IPS-18c (cell line): Measurements from ENCODE around the gene MAT2A.
"Not testable (repeated sequence)": the region's sequence is repeated elsewhere in the genome, so short reads cannot be mapped to it uniquely, and the experiment has no call there.

ENCODE experiments used
- H3K4me3 ChIP-seq: 2 replicates; pipeline ENCODE4 v1.7.0; 2013; ENCODE audit warnings: low read depth, mild to moderate bottlenecking, low read length, moderate library complexity; ENCODE audit not compliant: insufficient read depth
- H3K9me3 ChIP-seq: one replicate; pipeline ENCODE4 v1.6.1; 2013; ENCODE audit warnings: mild to moderate bottlenecking, low read length, moderate library complexity; ENCODE audit not compliant: control insufficient read depth, insufficient read depth

Gene MAT2A

DNA sequence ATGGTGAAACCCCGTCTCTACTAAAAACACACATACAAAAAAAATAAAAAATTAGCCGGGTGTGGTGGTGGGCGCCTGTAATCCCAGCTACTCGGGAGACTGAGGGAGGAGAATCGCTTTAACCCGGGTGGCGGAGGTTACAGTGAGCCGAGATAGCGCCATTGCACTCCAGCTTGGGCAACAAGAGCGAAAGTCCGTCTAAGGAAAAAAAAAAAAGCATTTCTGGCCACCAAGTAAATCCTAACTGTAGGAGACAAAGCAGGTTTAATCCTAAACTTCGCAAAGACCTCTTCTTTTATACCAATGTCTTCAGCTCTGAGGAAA is 21.4 kb downstream of the MAT2A start:
- not testable (repeated sequence) for H3K9me3 ChIP-seq
- peak overlapping the region; percentile 82 for H3K4me3 ChIP-seq

DNA sequence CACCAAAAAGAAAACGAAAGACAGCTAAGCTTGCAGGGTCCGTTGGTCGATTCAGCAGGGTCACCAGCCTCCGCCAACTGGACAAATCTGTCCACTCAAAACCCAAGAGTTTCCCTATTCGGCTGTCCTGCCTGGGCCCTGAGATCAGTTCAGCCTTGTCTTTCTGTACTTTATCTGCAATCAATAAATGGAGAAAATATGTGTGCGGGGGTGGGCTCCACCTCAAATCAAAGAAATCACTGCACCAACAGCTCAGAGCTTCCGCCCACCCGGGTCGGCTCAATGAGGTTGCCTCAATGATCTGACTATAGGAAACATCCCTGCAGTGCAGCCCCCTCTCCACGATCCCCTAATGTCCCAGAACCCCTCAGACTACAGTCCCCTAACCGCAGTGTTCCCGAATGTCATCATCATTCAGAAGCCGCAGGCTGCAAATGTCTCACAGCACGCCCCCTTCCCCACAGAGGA is 21.9 kb downstream of the MAT2A start:
- peak overlapping the region; percentile 82 for H3K4me3 ChIP-seq

DNA sequence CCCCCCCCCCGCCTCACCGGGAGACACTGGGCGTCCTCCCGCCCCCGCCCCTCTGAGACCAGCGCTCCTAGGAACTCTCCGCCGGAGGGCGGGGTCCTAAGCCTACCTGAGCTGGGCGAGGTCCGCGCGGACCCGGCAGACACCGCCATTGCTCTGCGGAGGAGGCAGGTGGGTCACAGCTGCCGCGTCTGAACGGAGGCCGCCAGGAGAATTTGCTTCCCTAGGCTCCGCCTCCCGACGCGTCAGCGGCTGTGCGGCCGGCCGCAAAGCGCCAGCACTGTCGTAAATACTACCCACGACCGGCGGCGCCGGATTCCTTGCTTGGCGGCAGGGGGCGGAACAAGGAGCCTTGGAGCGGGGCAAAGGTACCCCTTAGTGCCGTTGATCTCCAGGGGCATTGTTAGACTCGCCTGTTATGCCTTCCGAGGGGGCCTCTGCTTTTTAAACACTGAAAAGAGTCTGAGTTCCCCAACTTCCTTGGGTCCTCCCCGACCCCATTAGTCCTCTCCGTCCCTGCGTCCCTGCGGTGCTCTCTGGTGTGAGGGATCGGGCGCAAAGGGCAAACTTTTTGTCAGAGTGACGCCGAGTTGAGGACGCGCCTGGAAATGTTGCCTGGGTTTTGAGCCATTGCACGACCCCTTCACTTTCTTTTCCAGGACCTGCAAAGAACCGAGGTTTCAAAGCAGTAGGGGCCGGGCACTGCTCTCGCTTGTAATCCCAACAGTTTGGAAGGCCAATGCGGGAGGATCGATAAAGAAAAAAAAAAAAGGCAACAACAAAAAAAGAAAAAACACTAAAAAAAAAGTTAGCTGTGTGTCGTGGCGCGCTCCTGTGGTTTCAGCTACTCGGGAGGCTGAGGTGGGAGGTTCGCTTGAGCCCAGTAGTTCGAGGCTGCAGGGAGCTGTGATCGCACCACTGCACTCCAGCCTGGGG is 22.6 kb downstream of the MAT2A start, which contains the start of gene GGCX:
Gene GGCX, minus strand, starts transcription at position 214 of the 933 bp plus-strand sequence. Its CDS starts 65 bp downstream, at position 149.
- H3K4me3 ChIP-seq = peak within 1 kb of the TSS; percentile 82
- no peaks in the 10 kb centered on the region for H3K9me3 ChIP-seq

More for the DNA sequence above, 21.9 kb downstream of the MAT2A start:
- H3K9me3 ChIP-seq = no peaks in the 10 kb centered on the region

DNA sequence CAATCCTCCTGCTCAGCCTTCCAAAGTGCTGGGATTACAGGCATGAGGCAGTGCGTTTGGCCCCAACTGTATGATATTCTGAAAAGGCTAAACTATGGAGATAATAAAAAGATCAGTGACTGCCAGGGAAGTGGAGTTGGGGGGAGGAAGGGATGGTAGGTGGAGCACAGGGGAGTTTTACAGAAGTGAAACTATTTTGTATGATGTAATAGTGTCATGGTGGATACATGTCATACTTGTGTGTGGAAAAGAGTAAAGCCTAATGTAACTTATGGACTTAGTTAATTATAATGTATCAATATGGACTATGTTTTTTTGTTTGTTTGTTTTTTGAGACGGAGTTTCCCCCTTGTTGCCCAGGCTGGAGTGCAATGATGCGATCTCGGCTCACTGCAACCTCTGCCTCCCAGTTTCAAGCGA is 25.2 kb downstream of the MAT2A start:
- Histone ChIP-seq H3K9me3 (no peaks in the 10 kb centered on the region), H3K4me3 (no peak overlapping the region)

DNA sequence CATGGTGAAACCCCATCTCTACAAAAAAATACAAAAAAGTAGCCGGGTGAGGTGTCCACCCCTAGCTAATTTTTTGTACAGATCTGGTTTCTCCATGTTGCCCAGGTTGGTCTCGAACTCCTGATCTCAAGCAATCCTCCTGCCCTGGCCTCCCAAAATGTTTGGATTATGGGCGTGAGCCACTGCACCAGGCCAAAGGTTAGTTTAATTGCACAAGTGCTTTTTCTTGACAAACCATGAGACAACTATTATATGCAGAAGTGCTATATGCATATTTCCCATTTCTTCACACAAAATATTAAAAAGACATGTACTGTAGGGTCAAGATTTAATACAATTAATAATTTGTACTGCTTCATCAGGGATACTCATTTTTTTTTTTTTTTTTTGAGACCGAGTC is 27.3 kb downstream of the MAT2A start:
- Histone ChIP-seq H3K4me3 (no peak overlapping the region), H3K9me3 (no peaks in the 10 kb centered on the region)

DNA sequence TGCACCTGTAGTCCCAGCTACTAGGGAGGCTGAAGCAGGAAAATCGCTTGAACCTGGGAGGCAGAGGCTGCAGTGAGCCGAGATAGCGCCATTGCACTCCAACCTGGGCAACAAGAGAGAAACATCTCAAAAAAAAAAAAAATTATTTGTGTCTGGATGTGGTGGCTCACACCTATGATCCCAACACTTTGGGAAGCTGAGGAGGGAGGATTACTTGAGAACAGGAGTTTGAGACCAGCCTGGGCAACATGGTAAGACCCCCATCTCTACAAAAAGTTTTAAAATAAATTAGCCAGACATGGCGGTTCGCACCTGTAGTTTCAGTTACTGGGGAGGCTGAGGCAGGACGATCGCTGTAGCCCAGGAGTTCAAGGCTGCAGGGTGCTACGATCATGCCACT is 36.8 kb downstream of the MAT2A start:
- Histone ChIP-seq H3K4me3 (no peak overlapping the region), H3K9me3 (no peaks in the 10 kb centered on the region)

DNA sequence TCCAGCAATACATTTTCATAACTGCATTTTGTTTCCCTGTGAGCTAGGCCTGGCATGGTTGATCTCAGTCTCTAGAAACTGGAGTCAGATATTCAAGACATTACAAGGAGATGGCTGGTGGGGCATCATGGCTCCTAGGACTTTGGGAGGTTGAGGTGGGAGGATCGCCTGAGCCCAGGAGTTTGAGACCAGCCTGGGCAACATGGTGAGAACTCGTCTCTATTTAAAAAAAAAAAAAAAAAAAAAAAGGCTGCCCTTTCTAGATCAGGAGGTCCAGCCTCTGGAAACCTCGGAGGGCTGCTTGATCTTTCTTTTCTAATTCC is 38.1 kb downstream of the MAT2A start:
- Histone ChIP-seq H3K9me3 (no peaks in the 10 kb centered on the region), H3K4me3 (no peak overlapping the region)

DNA sequence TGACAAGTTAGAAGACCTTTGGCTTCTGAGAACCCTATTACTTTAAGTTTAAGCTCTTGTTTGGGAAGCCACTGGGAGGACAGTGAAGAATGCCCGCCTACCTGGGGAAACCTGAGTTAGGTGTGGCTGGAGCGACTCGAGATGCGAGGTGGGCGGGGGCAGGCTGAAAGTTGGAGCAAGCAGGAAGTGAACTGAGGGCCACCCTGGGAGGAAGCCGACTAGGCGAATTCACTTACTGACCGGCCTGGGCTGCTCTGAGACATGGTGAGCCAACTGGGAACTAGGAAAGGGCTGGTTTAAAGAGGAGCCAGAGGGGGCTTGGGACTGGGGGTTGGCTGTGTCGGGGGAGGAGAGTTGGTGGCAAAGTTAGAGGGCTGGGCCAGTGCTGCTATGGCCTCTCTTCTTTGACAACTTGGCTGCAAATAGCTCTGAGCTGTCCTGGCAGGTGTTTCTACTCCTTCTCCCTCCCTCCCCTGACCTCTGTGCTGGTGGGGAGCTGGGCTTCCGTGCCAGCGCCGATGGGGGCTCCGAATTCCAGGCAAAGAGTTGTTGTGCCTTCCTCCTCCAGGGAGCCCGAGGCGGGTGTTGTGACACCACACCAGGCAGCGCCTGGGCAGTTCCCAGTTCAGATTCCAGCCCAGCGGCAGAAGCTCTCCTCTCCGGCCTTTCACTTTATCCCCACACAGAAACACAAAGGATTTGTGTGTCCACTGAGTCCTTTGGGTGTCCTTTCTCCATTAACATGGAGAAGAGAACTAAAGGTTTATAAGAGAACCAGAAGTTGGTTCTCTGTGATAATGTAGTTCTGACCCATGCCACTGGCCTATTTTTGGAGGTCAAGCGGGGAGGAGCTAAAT is 38.6 kb downstream of the MAT2A start, which contains the start of gene VAMP8:
Gene VAMP8, plus strand, starts transcription at position 201 of the 857 bp plus-strand sequence. Its CDS starts 61 bp downstream, at position 262.
- H3K4me3 ChIP-seq = peak within 1 kb of the TSS; percentile 43
- H3K9me3 ChIP-seq = no peaks in the 10 kb centered on the region

DNA sequence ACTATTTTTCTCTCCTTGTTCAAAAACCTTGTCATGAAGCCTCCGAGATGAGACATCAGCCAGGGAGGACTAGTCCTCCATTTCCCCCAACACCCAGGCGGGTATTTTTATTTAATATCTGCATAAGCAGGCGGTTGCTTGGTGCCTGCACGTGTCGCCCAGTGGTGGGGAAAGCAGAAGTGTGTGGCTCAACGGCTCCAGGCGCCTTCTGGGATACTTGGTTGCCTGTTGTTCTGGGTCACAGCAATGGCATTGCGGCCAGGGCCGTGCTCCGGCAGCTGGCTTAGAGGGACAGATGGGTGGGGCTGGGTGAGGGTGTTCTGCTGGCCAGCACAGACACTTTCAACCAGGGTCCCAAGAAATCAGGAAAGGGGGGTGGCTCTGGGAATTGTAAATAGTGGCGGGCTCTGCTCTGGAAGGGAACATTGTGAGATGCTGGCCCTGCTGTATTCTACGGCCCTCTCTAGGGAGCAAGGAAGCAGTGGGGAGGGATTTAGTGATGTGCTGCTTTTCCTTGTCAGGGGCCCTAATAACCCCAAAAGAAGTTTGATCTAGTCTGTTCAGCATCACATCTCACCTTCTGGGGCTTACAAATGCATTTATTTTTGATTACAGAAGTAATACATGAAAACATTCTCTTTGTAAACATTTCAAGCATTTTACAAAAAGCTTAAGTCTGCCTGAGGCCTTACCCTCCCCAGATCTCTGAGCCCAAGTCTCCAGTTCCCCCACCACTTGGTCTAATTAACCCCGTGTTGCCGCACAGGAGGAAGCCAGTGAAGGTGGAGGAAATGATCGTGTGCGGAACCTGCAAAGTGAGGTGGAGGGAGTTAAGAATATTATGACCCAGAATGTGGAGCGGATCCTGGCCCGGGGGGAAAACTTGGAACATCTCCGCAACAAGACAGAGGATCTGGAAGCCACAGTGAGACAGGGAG is 39.5 kb downstream of the MAT2A start:
- H3K9me3 ChIP-seq = no peaks in the 10 kb centered on the region
- no peak overlapping the region for H3K4me3 ChIP-seq

DNA sequence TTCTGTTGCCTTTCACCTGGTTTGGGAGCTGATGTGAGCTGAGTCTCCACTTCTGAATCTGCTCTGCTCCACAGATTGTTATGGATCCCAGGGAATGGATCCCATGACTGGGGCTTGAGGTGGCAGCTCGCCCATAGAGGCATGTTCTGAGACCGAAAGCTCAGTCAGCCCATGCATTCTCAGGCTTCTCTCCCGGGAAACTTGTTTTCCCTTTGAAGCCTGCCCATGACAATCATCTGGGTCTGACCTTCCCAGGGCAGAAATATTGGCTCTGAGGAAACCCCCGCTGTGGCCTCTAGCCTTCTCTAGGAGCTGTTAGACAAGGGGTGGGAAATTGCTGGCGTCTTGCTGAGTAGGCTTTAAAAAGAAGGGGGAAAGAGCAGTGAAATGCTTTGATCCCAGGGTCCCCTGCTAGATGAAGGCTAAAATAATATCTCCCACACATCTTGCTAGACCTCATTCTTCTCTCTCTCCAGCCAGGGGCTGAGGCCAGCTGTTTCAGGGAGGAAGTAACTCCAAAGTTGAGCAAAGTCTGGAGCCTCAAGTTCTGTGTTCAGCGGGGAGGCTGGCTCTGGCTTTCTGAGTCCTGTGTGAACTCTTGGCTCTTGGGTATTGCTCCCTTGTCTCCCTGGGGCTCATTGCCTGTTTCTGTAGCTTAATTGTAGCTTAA is 40.4 kb downstream of the MAT2A start:
- no peak overlapping the region for H3K4me3 ChIP-seq
- no peaks in the 10 kb centered on the region for H3K9me3 ChIP-seq

DNA sequence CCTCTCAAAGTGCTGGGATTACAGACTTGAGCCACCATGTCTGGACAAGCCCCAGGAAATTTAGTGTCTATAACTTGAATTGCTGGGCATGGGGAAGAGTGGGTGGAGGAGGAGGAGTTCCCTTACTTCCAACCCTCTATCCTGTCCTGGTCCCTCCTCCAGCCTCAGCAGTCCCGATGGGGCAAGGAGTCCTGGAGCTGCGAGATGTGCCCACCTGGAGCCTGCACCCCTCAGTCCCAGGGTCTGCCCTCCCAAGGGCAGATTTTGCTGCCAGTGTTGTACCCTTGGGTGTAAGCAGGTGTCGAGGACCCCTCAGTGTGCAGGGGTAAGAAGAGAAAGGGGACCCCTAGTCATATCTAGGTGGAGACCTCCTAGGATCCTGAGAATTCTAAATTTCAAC is 41.2 kb downstream of the MAT2A start:
- Histone ChIP-seq H3K9me3 (no peaks in the 10 kb centered on the region), H3K4me3 (no peak overlapping the region)

DNA sequence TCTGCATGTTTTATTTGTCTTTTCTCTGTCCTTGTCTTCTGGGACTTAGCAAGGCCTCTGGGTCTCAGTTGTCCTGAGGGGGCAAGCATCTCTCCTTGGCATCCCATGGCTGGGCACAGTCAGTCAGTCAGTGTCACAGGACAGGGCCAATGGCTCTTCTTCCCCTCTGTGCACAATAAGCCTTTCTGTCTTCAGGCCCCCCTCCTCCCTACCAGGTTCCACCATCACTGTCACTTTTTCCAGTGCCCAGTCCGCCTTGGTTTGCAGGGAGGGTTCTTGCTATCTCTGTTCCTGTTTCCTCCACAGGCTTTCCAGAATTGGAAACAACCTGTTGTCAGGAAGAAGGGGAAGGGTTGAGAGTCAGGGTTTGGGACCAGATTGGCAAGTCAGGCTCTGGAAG is 43.5 kb downstream of the MAT2A start:
- Histone ChIP-seq H3K9me3 (no peaks in the 10 kb centered on the region), H3K4me3 (no peak overlapping the region)

DNA sequence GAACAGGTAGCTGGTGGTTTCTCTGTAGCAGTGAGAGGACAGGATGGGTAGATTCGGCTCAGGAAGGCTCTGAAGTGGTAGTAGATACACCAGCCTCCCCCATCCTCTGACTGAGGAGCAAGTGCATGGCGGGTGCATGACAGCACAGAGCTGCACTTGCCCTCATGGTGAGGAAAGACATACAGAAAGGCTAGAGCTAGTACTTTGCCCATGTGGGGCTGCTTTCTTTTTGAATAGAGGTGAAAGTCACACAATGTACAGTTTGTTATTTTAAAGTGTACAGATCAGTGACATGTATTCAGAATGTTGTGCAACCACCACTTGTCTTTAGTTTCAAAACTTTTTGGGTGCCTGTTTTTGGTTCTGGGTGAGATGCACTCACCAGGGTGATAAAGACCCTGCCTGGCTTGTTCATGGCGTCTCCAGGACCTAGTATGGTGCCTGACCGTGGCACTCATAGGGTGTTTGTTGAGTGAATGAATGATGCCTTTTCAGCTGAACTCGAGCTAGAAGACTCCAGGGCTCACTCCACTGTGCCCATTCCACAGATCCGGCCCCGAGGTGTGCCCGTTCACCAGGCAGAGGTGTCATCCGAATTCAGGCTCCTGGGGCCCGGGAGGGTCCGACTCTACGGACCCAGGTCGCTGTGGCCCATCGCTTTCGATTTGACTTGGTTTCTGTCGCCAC is 44.8 kb downstream of the MAT2A start:
- Histone ChIP-seq H3K4me3 (peak overlapping the region; percentile 40; the same call in 1 of the 2 replicates), H3K9me3 (no peaks in the 10 kb centered on the region)

DNA sequence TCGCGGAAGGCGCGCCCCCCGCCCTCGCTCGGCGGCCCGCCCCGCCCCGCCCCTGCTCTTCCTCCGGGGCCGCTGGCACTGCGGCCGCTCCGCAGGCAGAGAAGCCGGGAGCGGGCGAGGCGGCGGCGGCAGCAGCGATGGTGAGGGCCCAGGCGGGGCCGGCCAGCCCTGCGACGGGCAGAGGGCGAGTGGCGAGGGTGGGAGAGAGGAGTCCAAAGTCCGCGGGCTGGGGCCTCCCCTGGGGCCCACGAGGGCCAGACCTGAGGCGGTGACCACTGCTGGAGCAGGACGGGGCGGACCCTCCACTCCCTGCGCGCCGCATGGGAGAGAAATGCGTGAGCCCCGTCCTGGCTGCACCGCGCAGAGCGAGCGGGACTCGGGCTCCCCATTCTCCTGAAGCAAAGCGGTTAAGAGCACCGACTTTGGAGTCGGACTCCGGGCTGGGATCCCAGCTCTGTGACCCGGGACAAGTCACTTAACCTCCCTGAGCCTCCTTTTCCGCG is 45.4 kb downstream of the MAT2A start, which contains the start of gene VAMP5:
Gene VAMP5, plus strand, starts transcription at position 78 of the 503 bp plus-strand sequence. Its CDS starts 60 bp downstream, at position 138.
- H3K9me3 ChIP-seq = no peaks in the 10 kb centered on the region
- peak within 1 kb of the TSS; percentile 40; the same call in 1 of the 2 replicates for H3K4me3 ChIP-seq

DNA sequence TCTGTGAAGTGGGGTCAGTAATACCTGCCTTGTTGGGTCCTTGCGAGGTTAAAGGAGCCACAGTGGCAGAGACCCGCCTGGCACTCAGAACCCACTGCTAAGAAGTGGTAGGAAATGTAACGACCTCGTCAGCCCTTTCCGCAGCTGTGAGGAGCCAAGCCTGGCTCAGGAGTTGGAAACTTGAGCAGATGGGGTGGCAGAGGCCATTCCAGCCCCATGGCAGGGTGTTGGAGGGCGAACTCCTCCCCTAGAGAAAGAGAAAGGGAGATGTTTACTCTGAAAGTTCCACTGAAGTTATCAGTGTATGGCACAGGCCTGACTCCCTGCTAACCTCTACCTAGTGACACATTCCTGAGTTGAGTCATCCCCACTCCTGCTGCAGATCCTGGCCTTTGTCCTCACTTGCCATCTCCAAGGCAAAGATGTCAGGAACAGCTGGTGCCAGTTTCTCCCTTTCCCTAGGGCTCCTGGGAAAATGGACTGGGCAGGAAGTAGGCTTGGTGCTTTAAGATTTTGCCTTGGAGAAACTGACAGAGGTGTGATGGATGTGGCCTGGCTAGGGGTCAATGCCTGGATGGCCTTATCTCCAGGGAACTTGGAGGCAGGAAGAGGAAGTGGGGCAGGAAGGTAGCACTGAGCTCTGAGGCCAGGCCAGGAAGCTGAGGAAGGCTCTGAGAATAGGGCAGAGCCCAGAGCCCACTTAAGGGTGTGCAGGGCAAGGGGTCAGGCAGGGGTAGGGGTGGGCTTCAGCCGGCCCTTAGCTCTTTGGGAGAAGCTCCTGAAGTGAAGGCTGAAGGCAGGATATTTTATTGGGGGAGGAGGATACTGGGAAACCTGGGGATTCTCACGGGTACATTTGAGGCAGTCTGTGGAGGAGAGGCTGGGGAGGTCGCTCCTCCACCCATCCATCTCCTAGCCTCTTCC is 46.2 kb downstream of the MAT2A start:
- peak overlapping the region; percentile 40; the same call in 1 of the 2 replicates for H3K4me3 ChIP-seq
- H3K9me3 ChIP-seq = no peaks in the 10 kb centered on the region
